A673 (cell line): Measurements from ENCODE around the gene OR2AT4. TPM values are rescaled to one million over a fixed set of nuclear protein-coding genes. Genes with fewer than 3 reads are reported as not detected.

ENCODE experiments used
- BruUV-seq: library from RNA; stranded (reverse); fragments of 400-500 nt; replicated peaks from 2 replicates; lab custom pipeline; 2021; lab: Mats Ljungman, UMichigan
- CTCF ChIA-PET: fragments of 300-600 bp; sonication (Branson Sonifier 250); formaldehyde crosslinking; loops from one replicate; lab custom pipeline; 2022; ENCODE audit warnings: antibody characterized with exemption; lab: Charles Lee
- POLR2A ChIA-PET: fragments of 300-600 bp; sonication (Branson Sonifier 250); formaldehyde crosslinking; loops from one replicate; lab custom pipeline; 2022; ENCODE audit warnings: antibody characterized with exemption; ENCODE audit not compliant: low non-redundant PET; lab: Charles Lee
- DNase-seq: peaks from one replicate; pipeline ENCODE4 v3.0.0-alpha.2; 2015; ENCODE audit warnings: low spot score
- H3K27ac ChIP-seq: fragments of 200-600 bp; sonication (generic); 2 replicates; pipeline ENCODE4 v1.5.1; 2016; ENCODE audit warnings: mixed run types, low read depth, mild to moderate bottlenecking, mixed read lengths, antibody characterized with exemption, low read length; ENCODE audit not compliant: poor library complexity, severe bottlenecking
- H3K27me3 ChIP-seq: fragments of 200-600 bp; sonication (generic); replicated peaks from 2 replicates; pipeline ENCODE4 v1.6.1; 2017; ENCODE audit warnings: mixed run types, low read depth, mild to moderate bottlenecking, mixed read lengths, antibody characterized with exemption, low read length; ENCODE audit not compliant: insufficient read depth, poor library complexity
- H3K36me3 ChIP-seq: fragments of 200-600 bp; sonication (generic); 2 replicates; pipeline ENCODE4 v1.6.1; 2016; ENCODE audit warnings: mixed run types, mild to moderate bottlenecking, mixed read lengths, antibody characterized with exemption, low read length; ENCODE audit not compliant: insufficient read depth, poor library complexity, severe bottlenecking
- H3K4me1 ChIP-seq: fragments of 200-600 bp; sonication (generic); 2 replicates; pipeline ENCODE4 v1.6.1; 2017; ENCODE audit warnings: mixed run types, mild to moderate bottlenecking, mixed read lengths, antibody characterized with exemption, low read length; ENCODE audit not compliant: insufficient read depth, poor library complexity, severe bottlenecking
- H3K4me3 ChIP-seq: fragments of 200-600 bp; sonication (generic); 2 replicates; pipeline ENCODE4 v1.5.1; 2016; ENCODE audit warnings: low read depth, mixed run types, mild to moderate bottlenecking, mixed read lengths, low read length; ENCODE audit not compliant: poor library complexity, severe bottlenecking
- H3K9me3 ChIP-seq: fragments of 200-600 bp; sonication (generic); 2 replicates; pipeline ENCODE4 v1.6.1; 2016; ENCODE audit warnings: mixed run types, low read depth, mild to moderate bottlenecking, mixed read lengths, antibody characterized with exemption, low read length; ENCODE audit not compliant: poor library complexity, severe bottlenecking
- CTCF ChIP-seq: fragments of 300-800, 200-600 bp; sonication (generic); conservative IDR thresholded peaks from 2 replicates; pipeline ENCODE4 v1.5.1; 2017; ENCODE audit warnings: low read depth, mild to moderate bottlenecking, antibody characterized with exemption, low read length, moderate library complexity, mixed read lengths
- EZH2 ChIP-seq: fragments of 200-600 bp; sonication (generic); IDR thresholded peaks from 2 replicates; pipeline ENCODE4 v1.6.1; 2017; ENCODE audit warnings: borderline replicate concordance, low read depth, mild to moderate bottlenecking, mixed read lengths, antibody characterized with exemption, low read length; ENCODE audit not compliant: poor library complexity, severe bottlenecking
- intact Hi-C: fragments of 100-400 bp; cut with micrococcal nuclease; formaldehyde crosslinking; loops from one replicate; pipeline ENCODE4 v1.10.0; 2022; ENCODE audit not compliant: unreplicated experiment
- total RNA-seq: library from RNA; stranded (reverse); gene quantifications from 2 replicates; pipeline ENCODE4 v1.2.3, GENCODE V29; 2021

OR2AT4 gene
- total RNA-seq, 1 experiment from 2014 or later: not detected

GRCh38 chr11:75056814-75057213 is 39.9 kb downstream of the OR2AT4 start:
- intact Hi-C loops: no loop called here
- Histone ChIP-seq H3K9me3 (peaks cover 13% of the 10 kb centered on the region), H3K4me3 (no peak overlapping the region), H3K27me3 (peaks cover 3% of the 10 kb centered on the region), H3K4me1 (no peaks in the 10 kb centered on the region), H3K27ac (no peak overlapping the region), H3K36me3 (no peaks in the 10 kb centered on the region)
- POLR2A ChIA-PET: no interaction called here
- no TSS peak for BruUV-seq
- DNase-seq: no peak
- no peak for TF ChIP-seq EZH2
- no peak for TF ChIP-seq CTCF
- CTCF ChIA-PET: no interaction called here

GRCh38 chr11:75055511-75055910 is 41.2 kb downstream of the OR2AT4 start:
- ChIA-PET POLR2A (no interaction called here), CTCF (no interaction called here)
- no peak for DNase-seq
- no peaks in the 10 kb centered on the region for H3K36me3 ChIP-seq
- H3K27me3 ChIP-seq: peaks cover 3% of the 10 kb centered on the region
- H3K9me3 ChIP-seq: peaks cover 13% of the 10 kb centered on the region
- H3K4me1 ChIP-seq: no peaks in the 10 kb centered on the region
- TF ChIP-seq EZH2 (no peak), CTCF (no peak)
- no TSS peak for BruUV-seq
- no peak overlapping the region for H3K27ac ChIP-seq
- no peak overlapping the region for H3K4me3 ChIP-seq
- intact Hi-C loops: no loop called here

GRCh38 chr11:75052457-75052856 is 44.2 kb downstream of the OR2AT4 start:
- Histone ChIP-seq H3K4me1 (no peaks in the 10 kb centered on the region), H3K9me3 (peaks cover 13% of the 10 kb centered on the region), H3K36me3 (no peaks in the 10 kb centered on the region), H3K27me3 (peaks cover 3% of the 10 kb centered on the region), H3K27ac (no peak overlapping the region), H3K4me3 (no peak overlapping the region)
- ChIA-PET CTCF (no interaction called here), POLR2A (no interaction called here)
- DNase-seq: no peak
- no TSS peak for BruUV-seq
- no peak for TF ChIP-seq CTCF
- intact Hi-C loops: no loop called here
